Activated T-helper 17 cell treated with anti-CD3 and anti-CD28 coated beads, Interleukin-2, amount 50 U/mL, for 72 hours (primary cell): ENCODE measurements around the gene THOC6. TPM values are rescaled to one million over a fixed set of nuclear protein-coding genes. Genes with fewer than 3 reads are reported as not detected.

ENCODE experiments used
- ATAC-seq: fragments of 150-1000 bp; cut with Tn5 transposase; replicated peaks from 2 replicates; pipeline ENCODE4 v1.10.0; 2021; ENCODE audit warnings: mild to moderate bottlenecking, moderate library complexity
- H3K27ac Mint-ChIP-seq: one replicate; pipeline ENCODE4 v1.8.0; 2022; ENCODE audit warnings: mixed read lengths
- H3K27me3 Mint-ChIP-seq: one replicate; pipeline ENCODE4 v1.8.0; 2022; ENCODE audit warnings: mixed read lengths
- H3K36me3 Mint-ChIP-seq: one replicate; pipeline ENCODE4 v1.8.0; 2022; ENCODE audit warnings: low read depth, mild to moderate bottlenecking, mixed read lengths
- H3K4me1 Mint-ChIP-seq: one replicate; pipeline ENCODE4 v1.8.0; 2022; ENCODE audit warnings: mixed read lengths
- H3K4me3 Mint-ChIP-seq: one replicate; pipeline ENCODE4 v1.8.0; 2022; ENCODE audit warnings: mild to moderate bottlenecking, mixed read lengths
- H3K9me3 Mint-ChIP-seq: one replicate; pipeline ENCODE4 v1.8.0; 2022; ENCODE audit warnings: mixed read lengths
- total RNA-seq, 2 donors: library from RNA; stranded (reverse); gene quantifications; one replicate each; pipeline ENCODE4 v1.2.3, GENCODE V29; 2022

THOC6 gene
- total RNA-seq, 2 donors from 2014 or later: 49.8 to 68.1 TPM

DNA sequence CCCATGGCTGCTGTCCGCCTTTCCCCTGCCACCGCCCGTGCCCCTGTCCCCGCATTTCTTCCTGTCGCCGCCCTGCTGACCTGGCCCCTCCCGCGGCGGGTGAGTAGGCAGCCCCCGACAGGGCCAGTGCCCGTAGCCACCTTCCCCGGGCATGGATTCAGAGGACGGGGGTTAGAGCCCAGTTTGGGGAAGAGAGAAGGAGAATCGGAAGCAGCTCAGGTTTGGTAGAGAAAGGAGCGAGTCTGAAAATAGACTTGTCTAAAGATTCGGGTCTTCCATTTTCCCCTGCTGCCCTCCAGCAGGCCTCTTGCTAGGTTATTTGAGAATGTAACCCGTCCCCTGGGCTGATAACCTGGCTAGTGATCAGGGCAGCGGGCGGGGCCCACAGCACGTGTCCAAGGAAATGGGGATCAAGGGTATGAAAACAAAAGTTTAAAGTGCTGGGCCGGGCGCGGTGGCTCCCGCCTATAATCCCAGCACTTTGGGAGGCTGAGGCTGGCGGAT is 19.0 kb upstream of the THOC6 start:
- ATAC-seq: no peak
- Mint-ChIP-seq H3K36me3 (no peaks in the 10 kb centered on the region), H3K9me3 (no peaks in the 10 kb centered on the region), H3K4me1 (peaks cover 10% of the 10 kb centered on the region), H3K27me3 (peaks cover 6% of the 10 kb centered on the region), H3K27ac (no peak overlapping the region), H3K4me3 (peak overlapping the region; percentile 52)

DNA sequence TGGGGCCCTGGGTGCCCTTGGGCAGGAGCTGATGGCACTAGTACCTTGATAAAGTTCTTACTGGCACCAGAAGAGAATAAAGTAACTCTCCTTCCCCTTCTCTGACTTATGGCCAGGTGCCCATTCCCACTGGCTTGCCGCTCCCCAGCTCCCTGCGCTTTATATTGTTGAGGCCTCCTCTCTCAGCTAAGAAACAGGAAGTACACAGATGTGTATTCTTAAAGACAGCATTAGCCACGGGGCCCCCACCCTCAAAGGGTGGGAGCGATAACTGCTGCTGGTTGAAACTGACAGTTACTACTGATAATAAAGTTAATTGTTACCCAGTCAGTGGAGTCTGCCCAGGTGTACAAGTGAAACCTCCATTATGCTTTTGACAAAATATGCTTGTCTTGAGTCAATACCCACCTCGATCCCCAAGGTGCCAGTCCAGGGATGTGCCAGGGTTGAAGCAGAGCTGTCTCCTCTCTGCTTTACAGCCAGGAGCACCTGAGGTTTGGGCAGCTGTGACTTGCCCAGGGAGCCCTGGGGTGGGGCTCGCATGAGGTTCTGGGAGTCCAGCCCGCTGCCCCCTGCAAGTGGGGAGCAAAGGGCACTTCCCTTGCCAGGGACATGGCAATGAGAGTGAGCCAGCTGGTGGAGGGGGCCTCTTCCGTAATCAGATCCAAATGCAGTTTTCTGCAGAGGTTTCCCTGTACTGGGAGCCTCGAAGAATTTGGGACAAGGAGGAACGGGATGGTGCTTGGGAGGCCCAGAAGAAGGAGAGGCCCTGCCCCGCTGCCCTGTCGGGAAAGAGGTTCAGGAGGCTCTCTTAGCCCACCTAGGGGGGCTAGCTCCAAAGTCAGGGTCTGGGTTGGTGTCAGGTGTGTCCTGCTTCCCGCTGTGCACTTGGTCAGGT is 16.5 kb upstream of the THOC6 start:
- no peak for ATAC-seq
- H3K9me3 Mint-ChIP-seq: no peaks in the 10 kb centered on the region
- peaks cover 3% of the 10 kb centered on the region for H3K27me3 Mint-ChIP-seq
- no peaks in the 10 kb centered on the region for H3K36me3 Mint-ChIP-seq
- H3K27ac Mint-ChIP-seq: peak overlapping the region; percentile 69
- peak overlapping the region; percentile 42 for H3K4me3 Mint-ChIP-seq
- H3K4me1 Mint-ChIP-seq: peaks cover 10% of the 10 kb centered on the region

DNA sequence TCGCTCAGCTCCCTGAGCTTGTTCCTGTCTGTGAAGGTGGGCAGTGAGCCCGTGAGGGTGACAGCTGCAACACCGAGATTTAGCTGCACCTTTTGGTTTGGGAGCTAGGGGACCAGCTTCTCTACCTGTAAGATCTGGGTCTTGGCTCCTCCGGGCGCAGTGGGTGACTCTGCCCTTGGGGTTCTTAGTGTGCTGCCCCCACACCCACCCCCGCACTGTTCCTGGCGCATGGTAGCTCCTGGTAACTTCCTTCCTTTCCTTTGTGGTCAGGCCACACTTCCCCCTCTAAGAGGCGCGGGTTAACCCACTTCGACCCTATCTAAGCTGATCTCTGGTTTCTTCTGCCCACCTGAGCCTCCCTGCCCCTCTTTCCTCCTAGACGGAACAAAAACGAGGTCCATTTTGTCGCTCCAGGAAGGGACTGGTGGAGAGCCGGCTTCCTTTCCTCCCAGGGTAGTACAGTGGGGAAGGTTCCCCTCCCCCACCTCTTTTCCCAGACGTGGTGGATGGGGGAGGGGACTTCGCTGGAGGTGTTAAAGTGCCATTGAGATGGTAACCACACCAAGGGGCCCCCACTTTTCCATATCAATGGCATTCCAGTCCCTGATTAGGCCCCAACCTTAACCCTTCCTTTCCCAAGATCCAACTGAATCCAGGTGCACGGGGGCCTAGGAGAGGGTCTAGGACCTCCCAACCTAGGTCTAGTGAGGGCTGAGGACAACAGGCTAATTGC is 15.7 kb upstream of the THOC6 start:
- peaks cover 3% of the 10 kb centered on the region for H3K27me3 Mint-ChIP-seq
- H3K9me3 Mint-ChIP-seq: no peaks in the 10 kb centered on the region
- ATAC-seq: no peak
- H3K27ac Mint-ChIP-seq: peak overlapping the region; percentile 69
- H3K36me3 Mint-ChIP-seq: no peaks in the 10 kb centered on the region
- H3K4me3 Mint-ChIP-seq: peak overlapping the region; percentile 42
- H3K4me1 Mint-ChIP-seq: peaks cover 10% of the 10 kb centered on the region

DNA sequence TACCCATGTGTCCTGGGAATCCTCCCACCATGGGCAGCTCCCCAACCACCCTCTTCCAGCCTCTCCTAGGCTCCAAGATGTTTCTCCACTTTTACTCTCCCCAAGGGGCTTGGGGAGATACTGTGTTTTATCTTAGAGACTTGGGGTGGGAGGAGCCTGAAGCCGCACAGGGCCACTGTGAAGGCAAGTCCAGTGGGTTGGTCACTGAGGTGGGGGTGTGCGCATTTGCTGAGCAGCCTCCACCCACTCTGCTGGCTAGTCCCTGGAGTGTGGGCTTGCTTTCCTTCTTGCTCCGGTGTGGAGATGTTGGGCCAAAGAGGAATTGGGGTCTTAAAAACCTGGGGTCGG is 15.2 kb upstream of the THOC6 start:
- Mint-ChIP-seq H3K9me3 (no peaks in the 10 kb centered on the region), H3K4me3 (peak overlapping the region; percentile 42), H3K27ac (no peak overlapping the region), H3K27me3 (peaks cover 3% of the 10 kb centered on the region), H3K36me3 (no peaks in the 10 kb centered on the region), H3K4me1 (peaks cover 10% of the 10 kb centered on the region)
- ATAC-seq: no peak

DNA sequence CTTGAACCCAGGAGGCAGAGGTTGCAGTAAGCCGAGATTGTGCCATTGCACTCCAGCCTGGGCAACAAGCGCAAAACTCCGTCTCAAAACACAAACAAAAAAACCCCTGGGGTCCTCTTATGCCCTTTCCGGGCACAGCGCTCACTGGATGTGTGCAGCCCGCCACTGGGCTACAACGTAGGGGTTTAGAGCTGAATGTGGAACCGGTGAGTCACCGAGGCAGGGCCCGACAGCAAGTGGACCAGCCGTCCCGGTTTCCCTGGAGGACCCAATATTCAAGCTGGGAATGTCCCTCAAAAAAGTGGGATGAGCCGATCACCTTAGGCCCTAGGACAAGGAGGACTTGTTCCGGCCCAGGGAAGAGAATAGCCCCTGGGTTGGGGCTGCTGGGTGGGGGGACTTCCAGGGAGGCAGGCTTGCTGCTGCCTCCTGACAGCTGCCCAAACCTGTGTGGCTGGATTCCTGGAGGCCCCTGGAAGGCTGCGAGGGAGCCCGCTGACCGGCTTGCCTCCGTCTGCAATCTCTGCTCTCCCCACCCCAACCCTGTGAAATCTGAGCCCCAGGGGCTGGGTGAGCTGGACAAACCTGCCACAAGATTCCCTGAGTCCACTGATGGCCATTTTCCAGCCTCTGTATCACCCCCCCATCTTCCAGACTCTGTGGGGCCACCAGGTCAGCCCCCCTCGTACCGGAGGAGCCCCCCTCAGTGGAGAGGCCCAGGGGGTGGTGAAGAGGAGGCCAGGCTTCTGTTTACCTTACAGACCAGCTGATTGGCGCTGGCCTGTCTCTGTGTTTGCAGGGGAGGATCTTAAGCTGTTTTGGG is 14.1 kb upstream of the THOC6 start:
- ATAC-seq: no peak
- H3K4me3 Mint-ChIP-seq: no peak overlapping the region

DNA sequence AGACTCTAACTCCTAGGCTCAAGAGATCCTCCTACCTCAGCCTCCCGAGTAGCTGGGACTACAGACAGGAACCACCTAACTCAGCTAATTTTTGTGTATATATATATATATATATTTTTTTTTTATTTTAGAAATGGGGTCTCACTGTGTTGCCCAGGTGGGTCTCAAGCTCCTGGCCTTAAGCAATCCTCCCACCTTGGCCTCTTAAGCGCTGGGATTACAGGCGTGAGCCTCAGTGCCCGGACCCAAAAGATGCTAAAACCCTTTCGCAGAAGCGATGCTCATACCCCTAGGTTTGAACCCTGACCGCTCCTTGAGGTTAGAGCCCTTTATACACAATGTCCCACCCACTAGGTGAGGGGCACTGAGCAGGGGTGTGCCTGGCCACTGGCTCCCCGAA is 13.3 kb upstream of the THOC6 start:
- H3K9me3 Mint-ChIP-seq: no peaks in the 10 kb centered on the region
- H3K4me1 Mint-ChIP-seq: peaks cover 10% of the 10 kb centered on the region
- no peak for ATAC-seq
- peaks cover 6% of the 10 kb centered on the region for H3K27me3 Mint-ChIP-seq
- no peak overlapping the region for H3K4me3 Mint-ChIP-seq
- no peak overlapping the region for H3K27ac Mint-ChIP-seq
- H3K36me3 Mint-ChIP-seq: no peaks in the 10 kb centered on the region

More for the DNA sequence above, 14.1 kb upstream of the THOC6 start:
- Mint-ChIP-seq H3K9me3 (no peaks in the 10 kb centered on the region), H3K36me3 (no peaks in the 10 kb centered on the region), H3K27me3 (peaks cover 6% of the 10 kb centered on the region), H3K27ac (no peak overlapping the region), H3K4me1 (peaks cover 10% of the 10 kb centered on the region)

DNA sequence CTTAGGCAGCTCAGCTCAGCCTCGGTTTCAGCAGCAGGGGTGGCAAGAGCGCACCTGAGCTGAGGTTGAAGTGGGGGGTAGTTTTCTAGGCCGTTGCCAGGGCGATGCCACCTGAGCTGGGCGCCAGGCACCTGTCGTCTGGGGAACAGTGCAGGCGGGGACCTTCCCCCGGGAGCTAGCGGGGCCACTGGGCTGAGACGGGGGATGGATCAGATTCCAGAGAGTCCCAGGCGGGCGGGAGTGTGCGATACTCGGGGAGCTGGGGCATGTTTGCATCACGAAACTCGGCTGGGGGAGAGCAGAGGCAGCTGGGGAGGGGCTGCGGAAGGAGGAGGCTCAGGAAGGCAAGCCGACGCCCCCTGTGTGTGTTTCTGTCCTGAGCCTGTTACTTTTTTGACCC is 11.6 kb upstream of the THOC6 start:
- no peak for ATAC-seq
- H3K36me3 Mint-ChIP-seq: no peaks in the 10 kb centered on the region
- no peak overlapping the region for H3K4me3 Mint-ChIP-seq
- no peaks in the 10 kb centered on the region for H3K9me3 Mint-ChIP-seq
- peaks cover 6% of the 10 kb centered on the region for H3K4me1 Mint-ChIP-seq
- peaks cover 3% of the 10 kb centered on the region for H3K27me3 Mint-ChIP-seq
- H3K27ac Mint-ChIP-seq: no peak overlapping the region

DNA sequence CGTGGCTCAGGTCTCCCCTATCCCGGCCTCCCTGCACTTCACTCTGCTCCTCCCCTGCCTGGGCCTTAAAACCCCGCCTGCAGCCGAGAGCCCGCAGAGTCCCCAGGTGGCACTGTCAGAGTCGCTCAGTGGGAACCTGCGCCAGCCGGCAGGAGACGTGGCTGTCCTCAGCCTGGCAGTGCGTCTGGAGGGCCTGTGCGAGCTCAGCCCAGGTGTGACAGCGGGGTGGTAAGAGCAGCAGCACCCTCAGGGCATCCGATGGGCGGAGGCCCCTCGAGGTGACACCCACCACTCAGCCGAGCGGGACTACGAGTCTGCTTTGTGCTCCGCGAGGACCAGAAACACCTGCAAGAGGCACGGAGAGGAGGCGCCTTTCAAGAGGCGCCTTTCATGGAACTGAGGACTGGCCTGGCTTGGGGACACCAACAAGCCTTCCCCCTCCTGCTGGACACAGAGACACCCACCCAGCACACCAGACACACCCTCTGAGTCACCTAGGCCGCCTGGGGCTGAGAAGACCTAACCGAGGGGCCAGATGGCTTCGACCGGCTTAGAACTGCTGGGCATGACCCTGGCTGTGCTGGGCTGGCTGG is 10.9 kb upstream of the THOC6 start, which contains the start of gene CLDN9:
Gene CLDN9, plus strand, starts transcription at position 96 of the 593 bp plus-strand sequence. Its CDS starts 440 bp downstream, at position 536.
- Mint-ChIP-seq H3K27me3 (peaks cover 3% of the 10 kb centered on the region), H3K4me1 (peaks cover 5% of the 10 kb centered on the region), H3K4me3 (no peak within 1 kb of the TSS), H3K9me3 (no peaks in the 10 kb centered on the region), H3K36me3 (no peaks in the 10 kb centered on the region), H3K27ac (no peak within 1 kb of the TSS)
- no peak for ATAC-seq

DNA sequence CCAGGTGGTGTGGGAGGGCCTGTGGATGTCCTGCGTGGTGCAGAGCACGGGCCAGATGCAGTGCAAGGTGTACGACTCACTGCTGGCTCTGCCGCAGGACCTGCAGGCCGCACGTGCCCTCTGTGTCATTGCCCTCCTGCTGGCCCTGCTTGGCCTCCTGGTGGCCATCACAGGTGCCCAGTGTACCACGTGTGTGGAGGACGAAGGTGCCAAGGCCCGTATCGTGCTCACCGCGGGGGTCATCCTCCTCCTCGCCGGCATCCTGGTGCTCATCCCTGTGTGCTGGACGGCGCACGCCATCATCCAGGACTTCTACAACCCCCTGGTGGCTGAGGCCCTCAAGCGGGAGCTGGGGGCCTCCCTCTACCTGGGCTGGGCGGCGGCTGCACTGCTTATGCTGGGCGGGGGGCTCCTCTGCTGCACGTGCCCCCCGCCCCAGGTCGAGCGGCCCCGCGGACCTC is 10.3 kb upstream of the THOC6 start:
- H3K27ac Mint-ChIP-seq: no peak overlapping the region
- H3K27me3 Mint-ChIP-seq: peaks cover 3% of the 10 kb centered on the region
- H3K36me3 Mint-ChIP-seq: no peaks in the 10 kb centered on the region
- no peaks in the 10 kb centered on the region for H3K4me1 Mint-ChIP-seq
- ATAC-seq: no peak
- no peaks in the 10 kb centered on the region for H3K9me3 Mint-ChIP-seq
- no peak overlapping the region for H3K4me3 Mint-ChIP-seq

DNA sequence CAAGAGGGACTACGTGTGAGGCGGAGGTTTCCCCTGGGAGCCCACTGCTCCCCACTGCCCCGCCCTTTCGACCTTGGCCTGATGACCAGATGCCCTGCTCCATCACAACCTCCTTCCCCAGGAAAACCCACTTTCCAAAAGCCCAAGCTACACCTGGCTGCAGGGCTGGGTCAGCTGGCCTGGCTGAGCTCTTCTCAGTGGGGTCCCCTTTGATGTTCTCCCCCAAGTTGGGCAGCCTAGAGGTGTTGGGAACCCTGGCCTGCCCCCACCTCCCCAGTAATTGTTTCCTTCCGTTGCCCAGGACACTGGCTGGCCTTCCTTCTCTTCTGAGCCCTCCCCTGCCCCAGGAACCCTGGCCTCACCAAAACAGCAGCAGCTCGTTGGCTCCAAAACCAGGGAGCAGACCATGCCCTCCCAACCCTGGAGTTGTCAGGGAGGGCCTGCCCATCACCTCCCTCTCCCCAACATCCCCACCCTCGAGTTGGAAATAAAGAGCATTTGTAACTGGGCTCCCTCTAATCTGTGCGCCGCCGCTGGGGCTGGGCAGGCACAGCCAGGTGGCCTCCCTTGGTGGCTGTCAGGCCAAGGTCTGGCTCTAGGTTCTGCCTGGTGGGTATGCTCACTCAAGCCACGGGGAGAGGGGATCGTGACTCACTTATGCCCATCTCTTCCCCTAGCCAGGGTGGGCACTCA is 9.7 kb upstream of the THOC6 start:
- H3K4me1 Mint-ChIP-seq: no peaks in the 10 kb centered on the region
- H3K27ac Mint-ChIP-seq: no peak overlapping the region
- no peak overlapping the region for H3K4me3 Mint-ChIP-seq
- peaks cover 3% of the 10 kb centered on the region for H3K27me3 Mint-ChIP-seq
- H3K36me3 Mint-ChIP-seq: no peaks in the 10 kb centered on the region
- no peaks in the 10 kb centered on the region for H3K9me3 Mint-ChIP-seq
- ATAC-seq: no peak

DNA sequence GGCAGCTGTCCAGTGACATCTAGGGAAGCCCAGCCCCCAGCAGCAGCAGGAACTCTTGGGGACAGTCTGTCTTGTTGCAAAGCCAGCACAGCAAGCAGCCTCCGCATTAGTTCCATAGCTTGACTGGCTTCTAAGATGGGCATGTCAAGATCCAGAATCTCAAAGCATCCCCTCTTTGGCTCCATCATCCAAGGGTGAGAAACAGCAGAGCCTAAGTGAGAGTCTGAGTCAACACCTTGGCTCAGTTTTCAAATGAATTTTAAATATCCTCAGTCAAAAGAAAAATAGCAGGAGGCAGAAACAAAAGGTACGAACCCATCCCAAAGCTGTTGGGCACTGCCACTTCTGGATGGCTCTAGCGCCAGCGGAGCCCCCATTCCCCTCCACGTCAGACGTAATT is 8.9 kb upstream of the THOC6 start:
- ATAC-seq: no peak
- no peaks in the 10 kb centered on the region for H3K9me3 Mint-ChIP-seq
- no peaks in the 10 kb centered on the region for H3K36me3 Mint-ChIP-seq

DNA sequence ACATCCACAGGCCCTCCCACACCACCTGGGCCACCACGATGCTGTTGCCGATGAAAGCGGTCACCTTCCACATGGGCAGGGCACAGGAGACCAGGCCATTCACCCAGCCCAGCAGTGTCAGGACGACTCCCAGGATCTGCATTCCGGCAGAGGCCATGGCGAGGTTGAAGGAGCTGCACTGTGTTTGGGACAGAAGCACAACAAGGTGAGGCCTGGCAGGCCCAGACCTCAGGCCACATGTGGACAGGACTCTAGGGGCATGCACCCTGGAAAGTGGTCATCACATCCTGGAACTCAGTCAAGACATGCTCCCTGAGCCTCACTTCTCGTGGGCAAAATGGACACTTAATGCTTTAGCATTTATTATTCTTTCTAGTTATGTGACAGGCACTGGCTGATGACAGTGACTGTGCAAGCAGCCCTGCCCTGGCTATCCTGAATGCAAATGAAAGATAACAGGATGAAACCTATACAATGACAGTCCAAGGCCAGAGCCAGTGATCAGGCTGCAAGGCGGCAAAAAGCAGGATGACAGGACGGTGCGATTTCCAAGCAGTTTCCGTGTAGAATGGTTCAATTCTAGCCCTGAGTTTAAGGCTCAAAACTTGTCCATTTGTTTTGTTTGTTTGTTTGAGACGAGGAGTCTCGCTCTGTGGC is 7.8 kb upstream of the THOC6 start:
- no peak overlapping the region for H3K4me3 Mint-ChIP-seq
- no peaks in the 10 kb centered on the region for H3K4me1 Mint-ChIP-seq
- no peak for ATAC-seq
- H3K9me3 Mint-ChIP-seq: no peaks in the 10 kb centered on the region
- H3K27me3 Mint-ChIP-seq: peaks cover 3% of the 10 kb centered on the region
- H3K27ac Mint-ChIP-seq: no peak overlapping the region
- H3K36me3 Mint-ChIP-seq: no peaks in the 10 kb centered on the region

More for the DNA sequence above, 8.9 kb upstream of the THOC6 start:
- H3K27ac Mint-ChIP-seq: no peak overlapping the region
- no peak overlapping the region for H3K4me3 Mint-ChIP-seq
- H3K4me1 Mint-ChIP-seq: no peaks in the 10 kb centered on the region
- H3K27me3 Mint-ChIP-seq: peaks cover 3% of the 10 kb centered on the region

DNA sequence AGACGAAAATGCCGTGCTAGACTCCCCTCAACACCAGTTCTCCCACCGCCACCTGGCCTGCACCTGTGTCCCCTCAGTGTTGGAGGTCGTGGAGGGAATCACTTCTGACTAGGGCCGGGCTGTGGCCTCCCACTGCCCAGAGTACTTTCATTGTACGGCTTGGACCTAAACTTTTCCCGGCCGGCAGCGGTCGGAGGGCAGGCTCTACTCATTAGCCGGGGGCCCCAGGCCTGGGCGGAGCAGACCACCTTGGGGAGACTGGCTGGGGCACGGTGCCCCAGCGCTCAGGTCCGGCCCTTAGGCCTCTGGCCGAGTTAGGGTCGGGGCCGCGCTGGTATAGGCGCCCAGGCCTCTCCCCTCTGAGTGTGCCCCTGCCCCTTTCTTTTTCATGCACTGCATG is 6.5 kb upstream of the THOC6 start:
- Mint-ChIP-seq H3K4me1 (peaks cover 12% of the 10 kb centered on the region), H3K4me3 (no peak overlapping the region), H3K36me3 (peaks cover 12% of the 10 kb centered on the region), H3K27me3 (peaks cover 3% of the 10 kb centered on the region), H3K27ac (no peak overlapping the region), H3K9me3 (no peaks in the 10 kb centered on the region)
- ATAC-seq: no peak
